Neutrophil (primary cell): ENCODE results near the gene SEL1L3.

Source experiments
- H3K27ac ChIP-seq: fragments of 200-600 bp; sonication (generic); 2 replicates; pipeline ENCODE4 v1.5.1; 2016; ENCODE audit warnings: mild to moderate bottlenecking, moderate library complexity
- H3K27me3 ChIP-seq: fragments of 200-600 bp; sonication (generic); 2 replicates; pipeline ENCODE4 v1.6.0; 2016; ENCODE audit warnings: mild to moderate bottlenecking
- H3K36me3 ChIP-seq: fragments of 200-600 bp; sonication (generic); 2 replicates; pipeline ENCODE4 v1.5.1; 2017
- H3K4me1 ChIP-seq, 2 experiments: fragments of 200-600 bp in 1 of 2; sonication (generic) in 1 of 2; 1 replicate in 1 of 2; 2 replicates in 1 of 2; pipeline versions ENCODE4 v1.5.1 to v1.6.1; 2013 to 2016; ENCODE audit warnings: low read depth in 1 of 2, low read length in 1 of 2, mild to moderate bottlenecking in 1 of 2, moderate library complexity in 1 of 2; ENCODE audit not compliant: control insufficient read depth in 1 of 2, insufficient read depth in 1 of 2
- H3K4me3 ChIP-seq, 2 experiments: fragments of 200-600 bp in 1 of 2; sonication (generic) in 1 of 2; 1 replicate in 1 of 2; 2 replicates in 1 of 2; pipeline ENCODE4 v1.5.1; 2013 to 2016; ENCODE audit warnings: low read depth in 1 of 2, low read length in 1 of 2, mild to moderate bottlenecking in 1 of 2, moderate library complexity in 1 of 2
- H3K9me3 ChIP-seq: fragments of 200-600 bp; sonication (generic); 2 replicates; pipeline ENCODE4 v1.5.1; 2016
- TF ChIP-seq, protein P1 (sequence below): fragments of 200-600 bp; sonication (generic); IDR thresholded peaks from 2 replicates; pipeline ENCODE4 v1.5.1; 2016; ENCODE audit warnings: antibody characterized with exemption

SEL1L3 gene

DNA sequence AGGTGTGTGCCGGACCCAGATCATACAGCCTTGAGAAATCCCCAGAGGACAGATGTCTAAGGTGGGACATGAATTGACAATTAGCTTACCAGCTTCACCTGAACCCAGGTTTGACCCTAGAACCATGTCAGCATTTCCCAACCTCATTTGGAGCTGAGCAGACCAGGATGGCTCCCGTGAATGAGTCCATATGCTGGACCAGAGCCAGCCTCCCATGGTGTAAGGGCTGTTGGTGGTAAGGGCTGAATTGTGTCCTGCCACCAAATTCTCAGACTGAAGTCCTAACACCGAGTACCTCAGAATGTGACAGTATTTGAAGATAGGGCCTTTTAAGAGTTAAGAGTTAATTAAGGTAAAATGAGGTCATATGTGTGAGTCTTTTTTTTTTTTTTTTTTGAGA is 118.8 kb downstream of the SEL1L3 start:
- TF ChIP-seq, protein P1, sequence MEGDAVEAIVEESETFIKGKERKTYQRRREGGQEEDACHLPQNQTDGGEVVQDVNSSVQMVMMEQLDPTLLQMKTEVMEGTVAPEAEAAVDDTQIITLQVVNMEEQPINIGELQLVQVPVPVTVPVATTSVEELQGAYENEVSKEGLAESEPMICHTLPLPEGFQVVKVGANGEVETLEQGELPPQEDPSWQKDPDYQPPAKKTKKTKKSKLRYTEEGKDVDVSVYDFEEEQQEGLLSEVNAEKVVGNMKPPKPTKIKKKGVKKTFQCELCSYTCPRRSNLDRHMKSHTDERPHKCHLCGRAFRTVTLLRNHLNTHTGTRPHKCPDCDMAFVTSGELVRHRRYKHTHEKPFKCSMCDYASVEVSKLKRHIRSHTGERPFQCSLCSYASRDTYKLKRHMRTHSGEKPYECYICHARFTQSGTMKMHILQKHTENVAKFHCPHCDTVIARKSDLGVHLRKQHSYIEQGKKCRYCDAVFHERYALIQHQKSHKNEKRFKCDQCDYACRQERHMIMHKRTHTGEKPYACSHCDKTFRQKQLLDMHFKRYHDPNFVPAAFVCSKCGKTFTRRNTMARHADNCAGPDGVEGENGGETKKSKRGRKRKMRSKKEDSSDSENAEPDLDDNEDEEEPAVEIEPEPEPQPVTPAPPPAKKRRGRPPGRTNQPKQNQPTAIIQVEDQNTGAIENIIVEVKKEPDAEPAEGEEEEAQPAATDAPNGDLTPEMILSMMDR = no peak
- no peaks in the 10 kb centered on the region for H3K27me3 ChIP-seq
- H3K27ac ChIP-seq = no peak overlapping the region
- no peaks in the 10 kb centered on the region for H3K36me3 ChIP-seq
- H3K4me1 ChIP-seq = no peaks in the 10 kb centered on the region
- no peaks in the 10 kb centered on the region for H3K9me3 ChIP-seq
- H3K4me3 ChIP-seq = no peak overlapping the region

DNA sequence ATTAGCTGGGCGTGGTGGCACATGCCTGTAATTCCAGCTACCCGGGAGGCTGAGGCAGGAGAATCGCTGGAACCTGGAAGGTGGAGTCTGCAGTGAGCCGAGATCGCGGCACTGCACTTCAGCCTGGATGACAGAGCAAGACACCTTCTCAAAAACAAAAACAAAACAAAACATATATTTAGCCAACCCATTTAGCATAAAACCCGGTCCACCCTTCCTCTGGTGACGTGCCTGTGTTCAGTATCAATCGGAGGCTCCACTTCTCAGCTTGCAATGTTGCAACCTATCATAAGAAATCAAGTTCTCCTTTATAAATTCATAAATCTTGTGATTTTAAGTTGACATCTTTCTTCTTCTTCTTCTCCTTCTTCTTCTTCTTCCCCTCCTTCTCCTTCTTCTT is 133.2 kb downstream of the SEL1L3 start:
- H3K4me3 ChIP-seq = no peak overlapping the region
- H3K27me3 ChIP-seq = peaks cover 4% of the 10 kb centered on the region
- no peaks in the 10 kb centered on the region for H3K36me3 ChIP-seq
- H3K4me1 ChIP-seq = no peaks in the 10 kb centered on the region
- TF ChIP-seq, protein P1 = no peak
- H3K9me3 ChIP-seq = no peaks in the 10 kb centered on the region
- H3K27ac ChIP-seq = no peak overlapping the region

DNA sequence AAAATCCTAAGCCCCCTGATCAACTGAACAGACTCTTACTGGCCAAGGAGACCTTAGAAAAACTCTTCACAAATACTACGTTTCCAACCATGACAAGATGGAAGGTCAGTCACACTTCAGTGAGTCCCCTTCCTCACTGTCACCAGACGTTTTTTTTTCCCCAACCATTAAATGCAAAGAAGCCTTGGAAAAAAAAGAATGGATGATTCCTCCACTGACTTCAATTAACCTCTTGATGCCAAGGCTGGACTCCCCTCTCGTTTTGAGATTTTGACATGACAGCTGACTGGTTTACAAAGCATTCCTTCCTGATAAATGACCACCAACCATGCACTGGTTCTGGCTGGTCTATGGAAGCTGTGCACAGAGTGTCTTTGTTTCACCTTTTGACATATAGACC is 133.9 kb downstream of the SEL1L3 start:
- TF ChIP-seq, protein P1 = no peak
- H3K27me3 ChIP-seq = peaks cover 4% of the 10 kb centered on the region
- H3K9me3 ChIP-seq = no peaks in the 10 kb centered on the region
- no peak overlapping the region for H3K4me3 ChIP-seq
- no peaks in the 10 kb centered on the region for H3K4me1 ChIP-seq
- H3K27ac ChIP-seq = no peak overlapping the region
- H3K36me3 ChIP-seq = no peaks in the 10 kb centered on the region

DNA sequence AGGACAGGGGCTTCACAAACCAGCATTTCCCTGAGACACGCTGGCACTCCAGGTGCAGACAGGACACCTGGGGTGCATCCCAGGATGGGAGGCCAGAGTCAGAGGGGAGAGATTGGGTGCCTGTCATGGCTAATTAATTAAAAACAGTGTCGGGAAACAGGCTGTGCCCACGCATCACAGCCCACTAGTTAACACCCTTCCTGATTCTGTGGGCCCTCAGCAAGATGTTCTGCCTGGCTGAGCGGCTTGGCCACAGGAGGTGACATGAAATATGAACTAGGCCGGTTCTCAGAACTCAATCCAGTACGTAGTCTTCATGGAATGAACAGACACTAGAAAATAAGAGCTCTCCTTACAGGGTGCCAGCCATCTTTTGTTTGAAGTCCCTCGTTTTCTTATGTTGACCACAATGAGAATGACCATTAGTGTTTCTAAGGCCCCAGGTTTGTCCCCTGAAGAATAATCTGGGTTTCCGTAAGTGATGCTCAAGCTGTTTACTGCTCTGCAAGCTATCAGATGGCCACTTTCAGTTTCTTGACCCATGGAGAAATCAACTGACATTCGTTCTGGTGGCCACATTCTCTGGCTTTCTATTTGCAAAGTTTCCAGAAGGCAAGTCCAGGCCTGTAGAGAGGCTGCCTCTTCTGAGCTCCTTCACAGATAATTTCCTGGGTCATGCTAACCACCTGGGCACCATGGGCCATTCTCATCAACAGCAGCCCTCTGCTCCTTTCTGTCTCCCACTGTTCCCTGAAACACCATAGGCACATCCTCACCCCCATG is 134.9 kb downstream of the SEL1L3 start:
- TF ChIP-seq, protein P1 = no peak
- no peak overlapping the region for H3K27ac ChIP-seq
- H3K4me1 ChIP-seq = no peaks in the 10 kb centered on the region
- no peaks in the 10 kb centered on the region for H3K36me3 ChIP-seq
- no peak overlapping the region for H3K4me3 ChIP-seq
- peaks cover 4% of the 10 kb centered on the region for H3K27me3 ChIP-seq
- no peaks in the 10 kb centered on the region for H3K9me3 ChIP-seq

DNA sequence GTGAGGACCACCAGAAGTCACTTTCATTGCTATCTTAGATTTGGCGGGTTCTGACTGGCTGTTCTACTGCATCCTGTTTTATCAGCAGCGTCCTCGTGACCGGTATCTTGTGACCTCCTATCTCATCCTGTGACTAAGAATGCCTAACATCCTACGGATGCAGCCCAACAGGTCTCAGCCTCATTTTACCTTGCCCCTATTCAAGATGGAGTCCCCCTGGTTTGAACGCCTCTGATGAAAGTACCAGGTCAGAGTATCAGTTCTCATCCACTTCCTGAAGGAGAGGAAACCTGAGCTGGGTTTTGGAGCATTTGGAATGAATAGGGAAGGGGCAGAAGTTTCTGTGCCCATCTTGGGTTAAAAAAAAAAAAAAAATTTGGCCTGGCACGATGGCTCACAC is 136.9 kb downstream of the SEL1L3 start:
- TF ChIP-seq, protein P1 = no peak
- no peak overlapping the region for H3K4me3 ChIP-seq
- H3K36me3 ChIP-seq = no peaks in the 10 kb centered on the region
- H3K27ac ChIP-seq = no peak overlapping the region
- H3K9me3 ChIP-seq = no peaks in the 10 kb centered on the region
- H3K4me1 ChIP-seq = no peaks in the 10 kb centered on the region
- no peaks in the 10 kb centered on the region for H3K27me3 ChIP-seq
